Panc1 (cell line): ENCODE data around the gene ZNF184. TPM values are rescaled to one million over a fixed set of nuclear protein-coding genes. Genes with fewer than 3 reads are reported as not detected.

ENCODE experiments used
- ATAC-seq: fragments of 200-7000 bp; cut with Tn5 transposase; 2 replicates; pipeline ENCODE4 v1.9.1; 2020; ENCODE audit warnings: mild to moderate bottlenecking, moderate library complexity
- BruUV-seq: library from RNA; stranded (reverse); fragments of 400-500 nt; replicated peaks from 2 replicates; lab custom pipeline; 2021; lab: Mats Ljungman, UMichigan
- CTCF ChIA-PET: fragments of 300-600 bp; sonication (Branson Sonifier 250); formaldehyde crosslinking; loops from one replicate; lab custom pipeline; 2022; ENCODE audit warnings: antibody characterized with exemption; lab: Charles Lee
- POLR2A ChIA-PET: fragments of 300-600 bp; sonication (Branson Sonifier 250); formaldehyde crosslinking; loops from one replicate; lab custom pipeline; 2022; ENCODE audit warnings: antibody characterized with exemption; lab: Charles Lee
- DNase-seq: peaks from one replicate; pipeline ENCODE4 v3.0.0-alpha.2; 2010; ENCODE audit warnings: low read depth, low spot score
- H3K27ac ChIP-seq: 2 replicates; pipeline ENCODE4 v1.5.1; 2011; ENCODE audit warnings: mild to moderate bottlenecking, low read length, inconsistent platforms
- H3K27me3 ChIP-seq: fragments of 200-500 bp; sonication (Bioruptor generic); 2 replicates; pipeline ENCODE4 v1.6.0; 2014; ENCODE audit warnings: low read length, inconsistent platforms; ENCODE audit not compliant: control insufficient read depth, insufficient read depth
- H3K36me3 ChIP-seq: fragments of 200-500 bp; sonication (Bioruptor generic); 2 replicates; pipeline ENCODE4 v1.5.1; 2014; ENCODE audit warnings: inconsistent platforms, mild to moderate bottlenecking, low read length, moderate library complexity; ENCODE audit not compliant: control insufficient read depth, insufficient read depth
- H3K4me1 ChIP-seq: 2 replicates; pipeline ENCODE4 v1.5.1; 2011; ENCODE audit warnings: inconsistent platforms, mild to moderate bottlenecking, low read length, moderate library complexity; ENCODE audit not compliant: control insufficient read depth, insufficient read depth
- H3K4me3 ChIP-seq, 2 experiments: 2 replicates each; pipeline ENCODE4 v1.5.1; 2011 to 2012; ENCODE audit warnings: low read depth in 2 of 2, low read length in 2 of 2, mild to moderate bottlenecking in 2 of 2, inconsistent platforms in 1 of 2, moderate library complexity in 1 of 2
- H3K9me3 ChIP-seq: fragments of 200-500 bp; sonication (Bioruptor generic); 2 replicates; pipeline ENCODE4 v1.5.1; 2014; ENCODE audit warnings: low read depth, mild to moderate bottlenecking, inconsistent platforms, low read length, moderate library complexity; ENCODE audit not compliant: control insufficient read depth, insufficient read depth
- POLR2AphosphoS5 ChIP-seq: IDR thresholded peaks from 2 replicates; pipeline ENCODE4 v1.6.1; 2012; ENCODE audit warnings: mild to moderate bottlenecking, low read depth, low read length, moderate library complexity
- SIN3A ChIP-seq: IDR thresholded peaks from 2 replicates; pipeline ENCODE4 v1.6.1; 2012; ENCODE audit warnings: low read depth, mild to moderate bottlenecking, low read length, moderate library complexity, borderline replicate concordance; ENCODE audit not compliant: insufficient read depth
- TCF7L2 ChIP-seq: IDR thresholded peaks from 2 replicates; pipeline ENCODE4 v1.6.1; 2011; ENCODE audit warnings: mild to moderate bottlenecking, low read depth, low read length, inconsistent platforms
- in situ Hi-C: cut with HindIII; loops from 2 replicates; pipeline ENCODE4 v1.10.0; 2016; ENCODE audit warnings: low sequenced_read_pairs, low pct_unique_long_range_greater_than_20kb
- intact Hi-C: fragments of 100-400 bp; cut with micrococcal nuclease; formaldehyde crosslinking; loops from one replicate; pipeline ENCODE4 v1.10.0; 2022; ENCODE audit not compliant: unreplicated experiment
- total RNA-seq: library from RNA; stranded (reverse); gene quantifications from one replicate; pipeline ENCODE4 v1.2.1, GENCODE V29; 2021; ENCODE audit not compliant: unreplicated experiment
- TF ChIP-seq, protein P1 (sequence below), 2 experiments: IDR thresholded peaks; 2 replicates each; pipeline ENCODE4 v1.6.1; 2011 to 2012; ENCODE audit warnings: low read depth in 2 of 2, control low read depth in 1 of 2, low read length in 1 of 2, mild to moderate bottlenecking in 1 of 2, moderate library complexity in 1 of 2; ENCODE audit not compliant: insufficient read depth in 1 of 2
- TF ChIP-seq, protein P2 (sequence below): fragments of 450-650 bp; IDR thresholded peaks from 2 replicates; pipeline ENCODE4 v1.5.1; 2017; ENCODE audit warnings: mild to moderate bottlenecking

ZNF184 gene
- total RNA-seq, 1 experiment from 2014 or later, result 7.8 TPM

DNA sequence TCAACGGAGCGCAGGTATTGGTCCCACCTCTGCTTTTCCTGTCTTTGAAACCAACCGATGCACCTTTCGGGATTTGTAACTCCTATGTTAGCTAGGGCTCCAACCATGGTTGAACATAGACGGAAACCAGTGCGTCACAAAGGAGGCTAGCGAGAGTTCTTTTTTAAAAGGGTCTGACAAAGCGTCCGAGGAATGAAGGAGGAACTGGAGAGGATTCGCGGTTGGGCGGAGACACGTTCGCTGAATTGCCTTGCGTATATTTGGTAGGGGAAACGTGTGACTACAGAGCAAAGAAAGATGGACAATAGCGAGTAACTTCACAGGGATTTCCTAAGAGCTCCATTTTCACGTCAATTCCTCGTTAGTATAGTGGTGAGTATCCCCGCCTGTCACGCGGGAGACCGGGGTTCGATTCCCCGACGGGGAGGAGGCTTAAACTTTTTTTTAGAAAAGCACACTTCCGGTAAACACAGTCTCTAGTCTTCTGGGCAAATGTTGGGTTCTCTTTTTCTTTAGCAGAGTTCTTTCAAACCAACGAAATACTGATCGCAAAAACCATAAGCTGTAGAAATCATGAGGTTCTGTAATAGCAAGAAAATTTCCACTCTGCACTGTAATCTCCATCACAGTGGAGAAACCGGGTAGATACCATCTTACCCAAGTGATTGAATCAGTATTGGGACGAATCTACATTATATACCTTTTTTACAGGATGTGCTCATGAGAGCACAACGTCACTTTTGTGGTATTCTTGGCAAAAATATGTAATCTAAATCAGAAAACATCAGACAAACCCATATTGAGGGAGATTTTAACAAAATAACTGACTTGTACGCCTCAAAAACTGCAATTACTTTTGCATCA lies 6.6 kb upstream of the ZNF184 start:
- no TSS peak for BruUV-seq
- ChIA-PET POLR2A (interaction anchor here (0.5 kb wide), 1 partner anchor 202 kb away, joined by 4 read pairs; no protein-coding TSS in a partner anchor), CTCF (no interaction called here)
- Histone ChIP-seq H3K27ac (peak overlapping the region; percentile 93), H3K4me1 (peaks cover 9% of the 10 kb centered on the region), H3K36me3 (no peaks in the 10 kb centered on the region), H3K4me3 (peak overlapping the region; percentile 98 to 100), H3K27me3 (no peaks in the 10 kb centered on the region), H3K9me3 (no peaks in the 10 kb centered on the region)
- TF ChIP-seq TCF7L2, result no peak
- 0 out of 2 replicates have a peak, but pooled peaks have one; percentile 55 for TF ChIP-seq SIN3A
- peak; percentile 64 for TF ChIP-seq POLR2AphosphoS5
- TF ChIP-seq, protein P1, sequence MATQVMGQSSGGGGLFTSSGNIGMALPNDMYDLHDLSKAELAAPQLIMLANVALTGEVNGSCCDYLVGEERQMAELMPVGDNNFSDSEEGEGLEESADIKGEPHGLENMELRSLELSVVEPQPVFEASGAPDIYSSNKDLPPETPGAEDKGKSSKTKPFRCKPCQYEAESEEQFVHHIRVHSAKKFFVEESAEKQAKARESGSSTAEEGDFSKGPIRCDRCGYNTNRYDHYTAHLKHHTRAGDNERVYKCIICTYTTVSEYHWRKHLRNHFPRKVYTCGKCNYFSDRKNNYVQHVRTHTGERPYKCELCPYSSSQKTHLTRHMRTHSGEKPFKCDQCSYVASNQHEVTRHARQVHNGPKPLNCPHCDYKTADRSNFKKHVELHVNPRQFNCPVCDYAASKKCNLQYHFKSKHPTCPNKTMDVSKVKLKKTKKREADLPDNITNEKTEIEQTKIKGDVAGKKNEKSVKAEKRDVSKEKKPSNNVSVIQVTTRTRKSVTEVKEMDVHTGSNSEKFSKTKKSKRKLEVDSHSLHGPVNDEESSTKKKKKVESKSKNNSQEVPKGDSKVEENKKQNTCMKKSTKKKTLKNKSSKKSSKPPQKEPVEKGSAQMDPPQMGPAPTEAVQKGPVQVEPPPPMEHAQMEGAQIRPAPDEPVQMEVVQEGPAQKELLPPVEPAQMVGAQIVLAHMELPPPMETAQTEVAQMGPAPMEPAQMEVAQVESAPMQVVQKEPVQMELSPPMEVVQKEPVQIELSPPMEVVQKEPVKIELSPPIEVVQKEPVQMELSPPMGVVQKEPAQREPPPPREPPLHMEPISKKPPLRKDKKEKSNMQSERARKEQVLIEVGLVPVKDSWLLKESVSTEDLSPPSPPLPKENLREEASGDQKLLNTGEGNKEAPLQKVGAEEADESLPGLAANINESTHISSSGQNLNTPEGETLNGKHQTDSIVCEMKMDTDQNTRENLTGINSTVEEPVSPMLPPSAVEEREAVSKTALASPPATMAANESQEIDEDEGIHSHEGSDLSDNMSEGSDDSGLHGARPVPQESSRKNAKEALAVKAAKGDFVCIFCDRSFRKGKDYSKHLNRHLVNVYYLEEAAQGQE (IDR thresholded peaks at IDR 0.05; ENCODE audit: insufficient read depth in 1 of 2, low read depth in 2 of 2, low read length in 1 of 2), result 0 out of 4 replicates have a peak, but pooled peaks of 1 of the 2 experiments have one; percentile 8
- TF ChIP-seq, protein P2, sequence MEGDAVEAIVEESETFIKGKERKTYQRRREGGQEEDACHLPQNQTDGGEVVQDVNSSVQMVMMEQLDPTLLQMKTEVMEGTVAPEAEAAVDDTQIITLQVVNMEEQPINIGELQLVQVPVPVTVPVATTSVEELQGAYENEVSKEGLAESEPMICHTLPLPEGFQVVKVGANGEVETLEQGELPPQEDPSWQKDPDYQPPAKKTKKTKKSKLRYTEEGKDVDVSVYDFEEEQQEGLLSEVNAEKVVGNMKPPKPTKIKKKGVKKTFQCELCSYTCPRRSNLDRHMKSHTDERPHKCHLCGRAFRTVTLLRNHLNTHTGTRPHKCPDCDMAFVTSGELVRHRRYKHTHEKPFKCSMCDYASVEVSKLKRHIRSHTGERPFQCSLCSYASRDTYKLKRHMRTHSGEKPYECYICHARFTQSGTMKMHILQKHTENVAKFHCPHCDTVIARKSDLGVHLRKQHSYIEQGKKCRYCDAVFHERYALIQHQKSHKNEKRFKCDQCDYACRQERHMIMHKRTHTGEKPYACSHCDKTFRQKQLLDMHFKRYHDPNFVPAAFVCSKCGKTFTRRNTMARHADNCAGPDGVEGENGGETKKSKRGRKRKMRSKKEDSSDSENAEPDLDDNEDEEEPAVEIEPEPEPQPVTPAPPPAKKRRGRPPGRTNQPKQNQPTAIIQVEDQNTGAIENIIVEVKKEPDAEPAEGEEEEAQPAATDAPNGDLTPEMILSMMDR, result no peak
- ATAC-seq, result peak; percentile 77
- peak; percentile 87 for DNase-seq
- intact Hi-C loops, result loop anchor here (2.0 to 10.0 kb wide), 4 partner anchors 23 to 305 kb away; partner anchors contain the start of gene POM121L2
- in situ Hi-C loops, result no loop called here

DNA sequence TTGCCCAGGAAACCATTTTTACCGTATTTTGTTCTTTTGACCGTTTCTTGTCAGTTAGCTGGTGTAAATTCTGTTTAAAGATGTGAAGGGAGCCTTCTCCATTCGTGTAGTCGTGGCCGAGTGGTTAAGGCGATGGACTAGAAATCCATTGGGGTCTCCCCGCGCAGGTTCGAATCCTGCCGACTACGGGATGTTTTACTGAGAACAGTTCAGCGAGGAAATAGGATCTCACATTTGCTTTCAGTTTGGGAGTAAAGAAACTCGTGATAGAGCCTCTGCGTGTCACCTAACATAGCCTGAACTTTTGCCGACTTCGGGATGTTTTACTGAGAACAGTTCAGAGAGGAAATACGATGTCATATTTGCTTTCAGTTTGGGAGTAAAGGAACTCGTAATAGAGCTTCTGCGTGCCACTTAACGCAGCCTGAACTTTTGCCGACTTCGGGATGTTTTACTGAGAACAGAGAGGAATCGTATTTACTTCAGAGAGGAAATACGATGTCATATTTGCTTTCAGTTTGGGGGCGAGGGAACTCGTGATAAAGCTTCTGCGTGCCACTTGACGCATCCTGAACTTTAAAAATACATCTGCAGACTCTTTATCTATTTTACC lies 5.9 kb upstream of the ZNF184 start:
- no peaks in the 10 kb centered on the region for H3K27me3 ChIP-seq
- H3K36me3 ChIP-seq, result no peaks in the 10 kb centered on the region
- POLR2A ChIA-PET, result interaction anchor here (0.5 kb wide), 1 partner anchor 201 kb away, joined by 4 read pairs; no protein-coding TSS in a partner anchor
- CTCF ChIA-PET, result no interaction called here
- ATAC-seq (peak; percentile 94), DNase-seq (peak; percentile 92)
- no peaks in the 10 kb centered on the region for H3K9me3 ChIP-seq
- H3K27ac ChIP-seq, result peak overlapping the region; percentile 93
- H3K4me1 ChIP-seq, result peaks cover 9% of the 10 kb centered on the region
- in situ Hi-C loops (no loop called here), intact Hi-C loops (loop anchor here (2.0 to 10.0 kb wide), 4 partner anchors 24 to 304 kb away; partner anchors contain the start of gene POM121L2)
- peak; percentile 68; the same call in 1 of the 2 replicates for TF ChIP-seq POLR2AphosphoS5
- TF ChIP-seq, protein P1 (IDR thresholded peaks at IDR 0.05; ENCODE audit: insufficient read depth in 1 of 2, low read depth in 2 of 2, low read length in 1 of 2), result no peak
- H3K4me3 ChIP-seq, result peak overlapping the region; percentile 98 to 100
- BruUV-seq, result no TSS peak
